ENCODE measurements around the gene PAPOLG. TPM values are rescaled to one million over a fixed set of nuclear protein-coding genes. Genes with fewer than 3 reads are reported as not detected.
A peak's percentile ranks its signal among the peaks of the same experiment; 100 is the strongest.

Gene PAPOLG
- polyA plus RNA-seq, 3 donors, result 4.7 to 8.9 (median 8.0) TPM

DNA sequence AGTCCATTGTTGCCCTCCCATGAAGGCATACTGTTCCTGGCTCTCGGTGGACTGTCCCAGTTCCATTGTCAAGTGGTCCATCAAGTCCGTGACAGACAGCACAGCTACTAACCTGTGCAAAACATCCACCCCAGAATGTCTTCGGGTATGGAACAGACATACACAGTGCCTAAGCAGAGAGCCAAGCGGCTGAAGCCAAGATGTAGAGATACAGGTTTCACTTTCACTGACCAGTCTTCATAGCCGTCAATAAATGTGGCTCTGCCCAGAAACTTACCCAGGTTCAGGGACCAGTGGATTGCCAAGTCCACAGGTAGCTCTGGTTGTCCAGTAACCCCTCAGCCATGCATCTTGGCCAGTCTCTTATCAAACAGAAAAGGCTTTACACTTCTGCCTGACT is 10.7 kb upstream of the PAPOLG start:
- no peaks in the 10 kb centered on the region for H3K27me3 ChIP-seq (ENCODE audit: control insufficient read depth in 2 of 2, insufficient read depth in 2 of 2, low read length in 2 of 2)
- H3K9me3 ChIP-seq (replicated peaks in 1 of 2; ENCODE audit: control insufficient read depth in 1 of 2, insufficient read depth in 1 of 2, low read length in 2 of 2), result no peaks in the 10 kb centered on the region
- 74% methylated on average over 2 of the region's 5 CpGs for WGBS (ENCODE audit: insufficient coverage)
- Mint-ChIP-seq H3K4me1 (peaks cover 15% of the 10 kb centered on the region), H3K36me3 (no peaks in the 10 kb centered on the region), H3K27me3 (ENCODE audit: low read depth in 3 of 3) (peaks cover 0 to 3% (median 2%) of the 10 kb centered on the region in 3 donors), H3K27ac (no peak overlapping the region), H3K4me3 (peak overlapping the region in 1 of 2 donors; percentile 63), H3K9me3 (no peaks in the 10 kb centered on the region)
- no peak overlapping the region for H3K27ac ChIP-seq (ENCODE audit: low read depth in 1 of 2, low read length in 2 of 2)
- H3K9ac ChIP-seq (ENCODE audit: insufficient read depth, low read length, poor library complexity, severe bottlenecking), result no peak overlapping the region
- H3K4me1 ChIP-seq (ENCODE audit: control insufficient read depth in 1 of 2, insufficient read depth in 2 of 2, low read length in 2 of 2), result peaks cover 8 to 9% of the 10 kb centered on the region in 2 donors
- H3K4me3 ChIP-seq (replicated peaks in 1 of 3; ENCODE audit: low read depth in 2 of 3, low read length in 3 of 3), result no peak overlapping the region
- intact Hi-C loops (cut with micrococcal nuclease), result no loop called here
- peak overlapping the region; percentile 35 for H3K4me2 ChIP-seq (replicated peaks; ENCODE audit: extremely low read depth, low read length, poor library complexity, severe bottlenecking)
- no peaks in the 10 kb centered on the region for H4K20me1 ChIP-seq (ENCODE audit: insufficient read depth, low read length)
- H3K36me3 ChIP-seq (replicated peaks in 1 of 2; ENCODE audit: control insufficient read depth in 1 of 2, insufficient read depth in 2 of 2, low read length in 2 of 2), result no peaks in the 10 kb centered on the region
- peak overlapping the region; percentile 77 for H2AFZ ChIP-seq (ENCODE audit: insufficient read depth, low read depth, low read length, poor library complexity, severe bottlenecking)
- TF ChIP-seq, protein P1, sequence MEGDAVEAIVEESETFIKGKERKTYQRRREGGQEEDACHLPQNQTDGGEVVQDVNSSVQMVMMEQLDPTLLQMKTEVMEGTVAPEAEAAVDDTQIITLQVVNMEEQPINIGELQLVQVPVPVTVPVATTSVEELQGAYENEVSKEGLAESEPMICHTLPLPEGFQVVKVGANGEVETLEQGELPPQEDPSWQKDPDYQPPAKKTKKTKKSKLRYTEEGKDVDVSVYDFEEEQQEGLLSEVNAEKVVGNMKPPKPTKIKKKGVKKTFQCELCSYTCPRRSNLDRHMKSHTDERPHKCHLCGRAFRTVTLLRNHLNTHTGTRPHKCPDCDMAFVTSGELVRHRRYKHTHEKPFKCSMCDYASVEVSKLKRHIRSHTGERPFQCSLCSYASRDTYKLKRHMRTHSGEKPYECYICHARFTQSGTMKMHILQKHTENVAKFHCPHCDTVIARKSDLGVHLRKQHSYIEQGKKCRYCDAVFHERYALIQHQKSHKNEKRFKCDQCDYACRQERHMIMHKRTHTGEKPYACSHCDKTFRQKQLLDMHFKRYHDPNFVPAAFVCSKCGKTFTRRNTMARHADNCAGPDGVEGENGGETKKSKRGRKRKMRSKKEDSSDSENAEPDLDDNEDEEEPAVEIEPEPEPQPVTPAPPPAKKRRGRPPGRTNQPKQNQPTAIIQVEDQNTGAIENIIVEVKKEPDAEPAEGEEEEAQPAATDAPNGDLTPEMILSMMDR (IDR thresholded peaks at IDR 0.05), result no peak
- no peaks in the 10 kb centered on the region for H3K79me2 ChIP-seq (ENCODE audit: insufficient read depth, low read length)
- DNase-seq, result no peak

GRCh38 chr2:60745761-60746160 is 10.3 kb upstream of the PAPOLG start:
- WGBS (ENCODE audit: insufficient coverage), result 22% methylated on average over 6 of the region's 7 CpGs
- Histone ChIP-seq H3K27ac (ENCODE audit: low read depth in 1 of 2, low read length in 2 of 2) (no peak overlapping the region), H3K4me2 (replicated peaks; ENCODE audit: extremely low read depth, low read length, poor library complexity, severe bottlenecking) (peak overlapping the region; percentile 35), H3K4me1 (ENCODE audit: control insufficient read depth in 1 of 2, insufficient read depth in 2 of 2, low read length in 2 of 2) (peaks cover 8 to 9% of the 10 kb centered on the region in 2 donors), H3K4me3 (replicated peaks in 1 of 3; ENCODE audit: low read depth in 2 of 3, low read length in 3 of 3) (no peak overlapping the region), H2AFZ (ENCODE audit: insufficient read depth, low read depth, low read length, poor library complexity, severe bottlenecking) (peak overlapping the region; percentile 77), H3K36me3 (replicated peaks in 1 of 2; ENCODE audit: control insufficient read depth in 1 of 2, insufficient read depth in 2 of 2, low read length in 2 of 2) (no peaks in the 10 kb centered on the region), H3K27me3 (ENCODE audit: control insufficient read depth in 2 of 2, insufficient read depth in 2 of 2, low read length in 2 of 2) (no peaks in the 10 kb centered on the region), H3K79me2 (ENCODE audit: insufficient read depth, low read length) (no peaks in the 10 kb centered on the region), H3K9ac (ENCODE audit: insufficient read depth, low read length, poor library complexity, severe bottlenecking) (no peak overlapping the region), H4K20me1 (ENCODE audit: insufficient read depth, low read length) (no peaks in the 10 kb centered on the region), H3K9me3 (replicated peaks in 1 of 2; ENCODE audit: control insufficient read depth in 1 of 2, insufficient read depth in 1 of 2, low read length in 2 of 2) (no peaks in the 10 kb centered on the region)
- Mint-ChIP-seq H3K4me1 (peaks cover 15% of the 10 kb centered on the region), H3K9me3 (no peaks in the 10 kb centered on the region), H3K4me3 (peak overlapping the region in 1 of 2 donors; percentile 63), H3K27ac (peak overlapping the region in 1 of 7 donors; percentile 5), H3K27me3 (ENCODE audit: low read depth in 3 of 3) (peaks cover 0 to 3% (median 2%) of the 10 kb centered on the region in 3 donors), H3K36me3 (no peaks in the 10 kb centered on the region)
- intact Hi-C loops (cut with micrococcal nuclease), result no loop called here
- no peak for DNase-seq
- TF ChIP-seq, protein P1 (IDR thresholded peaks at IDR 0.05), result no peak

Measured in CD14-positive monocyte (primary cell).